A673 (cell line): ENCODE data around the gene INTS6.

ENCODE experiments used
- CTCF ChIP-seq: fragments of 300-800, 200-600 bp; sonication (generic); conservative IDR thresholded peaks from 2 replicates; pipeline ENCODE4 v1.5.1; 2017; ENCODE audit warnings: low read depth, mild to moderate bottlenecking, antibody characterized with exemption, low read length, moderate library complexity, mixed read lengths
- EZH2 ChIP-seq: fragments of 200-600 bp; sonication (generic); IDR thresholded peaks from 2 replicates; pipeline ENCODE4 v1.6.1; 2017; ENCODE audit warnings: borderline replicate concordance, low read depth, mild to moderate bottlenecking, mixed read lengths, antibody characterized with exemption, low read length; ENCODE audit not compliant: poor library complexity, severe bottlenecking

GRCh38 chr13:51363625-51364024 lies 89.2 kb downstream of the INTS6 start:
- TF ChIP-seq EZH2 (no peak), CTCF (no peak)
